Hepatocyte (in vitro differentiated cells): Measurements from ENCODE around the gene MLXIP. TPM values are rescaled to one million over a fixed set of nuclear protein-coding genes. Genes with fewer than 3 reads are reported as not detected.

Experiments used
- DNase-seq: peaks from one replicate; pipeline ENCODE4 v3.0.0-alpha.2; 2016; ENCODE audit warnings: low spot score
- H2AFZ ChIP-seq: fragments of 200-600 bp; sonication (generic); 2 replicates; pipeline ENCODE4 v1.6.0; 2016; ENCODE audit warnings: antibody characterized with exemption, mild to moderate bottlenecking
- H3K27ac ChIP-seq: fragments of 200-600 bp; sonication (generic); 2 replicates; pipeline ENCODE4 v1.5.1; 2016; ENCODE audit warnings: mild to moderate bottlenecking
- H3K27me3 ChIP-seq: fragments of 200-600 bp; sonication (generic); 2 replicates; pipeline ENCODE4 v1.6.1; 2016
- H3K36me3 ChIP-seq: fragments of 200-600 bp; sonication (generic); replicated peaks from 2 replicates; pipeline ENCODE4 v1.5.1; 2016; ENCODE audit warnings: low read depth; ENCODE audit not compliant: insufficient read depth
- H3K4me1 ChIP-seq: fragments of 200-600 bp; sonication (generic); 2 replicates; pipeline ENCODE4 v1.5.1; 2016; ENCODE audit warnings: mild to moderate bottlenecking, moderate library complexity; ENCODE audit not compliant: insufficient read depth
- H3K4me2 ChIP-seq: fragments of 200-600 bp; sonication (generic); 2 replicates; pipeline ENCODE4 v1.6.0; 2016
- H3K4me3 ChIP-seq: fragments of 200-600 bp; sonication (generic); 2 replicates; pipeline ENCODE4 v1.5.1; 2016; ENCODE audit warnings: mild to moderate bottlenecking
- H3K79me2 ChIP-seq: fragments of 200-600 bp; sonication (generic); 2 replicates; pipeline ENCODE4 v1.6.0; 2017; ENCODE audit warnings: mild to moderate bottlenecking
- H3K9me2 ChIP-seq: fragments of 200-600 bp; sonication (generic); replicated peaks from 2 replicates; pipeline ENCODE4 v1.6.0; 2017; ENCODE audit warnings: mild to moderate bottlenecking; ENCODE audit not compliant: insufficient read depth
- H3K9me3 ChIP-seq: fragments of 200-600 bp; sonication (generic); 2 replicates; pipeline ENCODE4 v1.5.1; 2016; ENCODE audit warnings: low read depth, mild to moderate bottlenecking
- H4K20me1 ChIP-seq: fragments of 200-600 bp; sonication (generic); 2 replicates; pipeline ENCODE4 v1.6.0; 2016; ENCODE audit warnings: mild to moderate bottlenecking; ENCODE audit not compliant: insufficient read depth, poor library complexity, severe bottlenecking
- EZH2 ChIP-seq: fragments of 200-600 bp; sonication (generic); IDR thresholded peaks from 2 replicates; pipeline ENCODE4 v1.6.1; 2016; ENCODE audit warnings: antibody characterized with exemption, mild to moderate bottlenecking, borderline replicate concordance
- EZH2phosphoT487 ChIP-seq: fragments of 200-600 bp; sonication (generic); IDR thresholded peaks from one replicate; pipeline ENCODE4 v1.6.1; 2018; ENCODE audit warnings: antibody characterized with exemption, mild to moderate bottlenecking, low read depth, moderate library complexity; ENCODE audit not compliant: unreplicated experiment, severe bottlenecking
- WGBS: methylation state at CpG from one replicate; pipeline ENCODE4 v1.1.6; 2016; ENCODE audit warnings: low lambda C conversion rate; ENCODE audit errors: missing lambda C conversion rate; 5-methylcytosine and 5-hydroxymethylcytosine counted together
- polyA plus RNA-seq: library from polyadenylated mRNA; unstranded; fragments of >200 nt; fragmentation: Nextera tagmentation; extraction: Ambion mirVana; gene quantifications from 2 replicates; pipeline ENCODE4 v1.2.1, GENCODE V29; 2016
- total RNA-seq: library from RNA; depleted of rRNA; stranded (reverse); fragments of >200 nt; gene quantifications from 2 replicates; pipeline ENCODE4 v1.2.3, GENCODE V29; 2014
- TF ChIP-seq, protein P1 (sequence below): fragments of 200-600 bp; sonication (generic); IDR thresholded peaks from 2 replicates; pipeline ENCODE4 v1.5.1; 2016; ENCODE audit warnings: antibody characterized with exemption, mild to moderate bottlenecking; ENCODE audit not compliant: poor library complexity

MLXIP gene
- total and polyA plus RNA-seq, 2 experiments from 2014 or later, result 11.5 to 33.1 TPM

DNA sequence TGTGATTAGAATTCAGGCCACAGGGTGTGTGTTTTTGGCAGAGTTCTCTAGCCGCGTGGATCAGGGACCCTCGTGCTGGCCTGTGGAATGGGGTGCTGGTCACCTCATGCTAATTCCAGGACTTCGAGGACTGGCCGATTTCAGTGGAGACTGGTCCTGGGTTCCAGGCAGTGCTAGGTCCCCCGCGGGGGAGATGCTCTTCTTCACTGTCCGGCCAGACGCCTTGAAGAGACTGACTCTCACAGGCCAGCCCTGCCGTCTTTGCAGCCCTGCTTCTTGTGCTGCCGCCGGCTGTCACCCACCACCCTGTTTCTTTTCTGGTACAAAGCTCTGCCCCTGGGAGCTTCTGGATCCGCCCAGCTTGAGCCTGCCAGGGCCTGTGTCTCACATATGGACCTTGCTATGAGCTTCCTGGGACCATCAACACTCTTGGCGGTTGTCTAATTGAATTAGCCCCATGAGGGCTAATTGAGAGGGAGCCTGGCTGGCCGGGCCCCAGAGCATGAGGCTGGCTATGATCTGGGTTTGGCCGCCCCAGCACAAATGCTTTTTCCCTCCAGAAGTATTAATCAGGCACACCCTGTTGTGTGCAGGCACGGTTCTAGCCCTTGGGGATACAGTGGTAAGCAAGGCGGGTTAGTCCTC lies 8.2 kb downstream of the MLXIP start:
- no peaks in the 10 kb centered on the region for H3K27me3 ChIP-seq
- no peaks in the 10 kb centered on the region for H3K9me3 ChIP-seq
- no peak overlapping the region for H3K4me3 ChIP-seq
- no peak for DNase-seq
- peaks cover 97% of the 10 kb centered on the region for H3K79me2 ChIP-seq
- H3K9me2 ChIP-seq, result no peaks in the 10 kb centered on the region
- 90% methylated on average over 18 of the region's 18 CpGs for WGBS
- no peaks in the 10 kb centered on the region for H3K36me3 ChIP-seq
- H3K27ac ChIP-seq, result no peak overlapping the region
- peaks cover 18% of the 10 kb centered on the region for H4K20me1 ChIP-seq
- peaks cover 22% of the 10 kb centered on the region for H3K4me1 ChIP-seq
- TF ChIP-seq, protein P1, sequence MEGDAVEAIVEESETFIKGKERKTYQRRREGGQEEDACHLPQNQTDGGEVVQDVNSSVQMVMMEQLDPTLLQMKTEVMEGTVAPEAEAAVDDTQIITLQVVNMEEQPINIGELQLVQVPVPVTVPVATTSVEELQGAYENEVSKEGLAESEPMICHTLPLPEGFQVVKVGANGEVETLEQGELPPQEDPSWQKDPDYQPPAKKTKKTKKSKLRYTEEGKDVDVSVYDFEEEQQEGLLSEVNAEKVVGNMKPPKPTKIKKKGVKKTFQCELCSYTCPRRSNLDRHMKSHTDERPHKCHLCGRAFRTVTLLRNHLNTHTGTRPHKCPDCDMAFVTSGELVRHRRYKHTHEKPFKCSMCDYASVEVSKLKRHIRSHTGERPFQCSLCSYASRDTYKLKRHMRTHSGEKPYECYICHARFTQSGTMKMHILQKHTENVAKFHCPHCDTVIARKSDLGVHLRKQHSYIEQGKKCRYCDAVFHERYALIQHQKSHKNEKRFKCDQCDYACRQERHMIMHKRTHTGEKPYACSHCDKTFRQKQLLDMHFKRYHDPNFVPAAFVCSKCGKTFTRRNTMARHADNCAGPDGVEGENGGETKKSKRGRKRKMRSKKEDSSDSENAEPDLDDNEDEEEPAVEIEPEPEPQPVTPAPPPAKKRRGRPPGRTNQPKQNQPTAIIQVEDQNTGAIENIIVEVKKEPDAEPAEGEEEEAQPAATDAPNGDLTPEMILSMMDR, result no peak
- no peak for TF ChIP-seq EZH2
- TF ChIP-seq EZH2phosphoT487, result no peak
- no peak overlapping the region for H2AFZ ChIP-seq
- H3K4me2 ChIP-seq, result no peak overlapping the region

DNA sequence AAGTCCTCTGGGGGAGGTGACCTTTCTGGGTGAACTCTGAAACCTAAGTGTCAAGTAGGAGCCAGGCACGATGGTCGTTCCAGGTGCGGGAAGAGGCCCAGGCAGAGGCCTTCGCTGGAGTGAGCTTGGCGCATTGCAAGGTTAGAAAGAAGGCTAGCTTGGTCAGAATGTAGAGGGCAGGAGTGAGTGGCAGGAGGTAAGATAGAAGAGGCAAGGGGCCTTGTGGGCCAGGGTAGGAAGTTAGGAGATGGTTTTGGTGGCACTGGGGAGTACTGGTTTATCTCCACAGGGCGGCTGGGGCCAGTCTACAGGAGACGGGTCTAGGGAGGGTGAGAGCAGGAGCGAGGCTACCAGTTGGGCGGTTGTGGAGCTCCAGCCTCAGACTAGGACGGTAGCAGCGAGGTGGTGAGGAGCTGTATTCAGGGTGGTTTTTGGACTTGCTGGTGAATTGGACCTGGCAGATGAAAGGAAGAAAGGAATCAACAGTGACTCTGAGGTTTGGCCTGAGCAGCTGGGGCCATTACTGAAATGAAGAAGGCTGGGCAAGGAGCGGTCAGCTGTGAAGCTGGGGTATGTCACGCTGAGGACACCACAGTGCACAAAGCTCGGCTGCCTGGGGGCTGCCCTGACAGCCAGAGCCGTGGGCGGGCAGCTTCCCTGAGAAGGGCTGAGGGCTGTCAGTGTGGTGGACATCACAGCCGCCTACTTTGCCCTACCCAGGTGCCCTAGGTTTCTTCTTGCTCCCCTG lies 9.0 kb downstream of the MLXIP start:
- Histone ChIP-seq H3K9me2 (no peaks in the 10 kb centered on the region), H4K20me1 (peaks cover 13% of the 10 kb centered on the region), H3K27me3 (no peaks in the 10 kb centered on the region), H3K9me3 (no peaks in the 10 kb centered on the region), H3K4me3 (no peak overlapping the region), H3K4me2 (no peak overlapping the region), H3K79me2 (peaks cover 97% of the 10 kb centered on the region), H3K36me3 (no peaks in the 10 kb centered on the region), H3K4me1 (peaks cover 14% of the 10 kb centered on the region), H2AFZ (no peak overlapping the region), H3K27ac (no peak overlapping the region)
- WGBS, result 88% methylated on average over 17 of the region's 17 CpGs
- TF ChIP-seq EZH2phosphoT487, result no peak
- TF ChIP-seq EZH2, result no peak
- TF ChIP-seq, protein P1, result no peak
- DNase-seq, result no peak

DNA sequence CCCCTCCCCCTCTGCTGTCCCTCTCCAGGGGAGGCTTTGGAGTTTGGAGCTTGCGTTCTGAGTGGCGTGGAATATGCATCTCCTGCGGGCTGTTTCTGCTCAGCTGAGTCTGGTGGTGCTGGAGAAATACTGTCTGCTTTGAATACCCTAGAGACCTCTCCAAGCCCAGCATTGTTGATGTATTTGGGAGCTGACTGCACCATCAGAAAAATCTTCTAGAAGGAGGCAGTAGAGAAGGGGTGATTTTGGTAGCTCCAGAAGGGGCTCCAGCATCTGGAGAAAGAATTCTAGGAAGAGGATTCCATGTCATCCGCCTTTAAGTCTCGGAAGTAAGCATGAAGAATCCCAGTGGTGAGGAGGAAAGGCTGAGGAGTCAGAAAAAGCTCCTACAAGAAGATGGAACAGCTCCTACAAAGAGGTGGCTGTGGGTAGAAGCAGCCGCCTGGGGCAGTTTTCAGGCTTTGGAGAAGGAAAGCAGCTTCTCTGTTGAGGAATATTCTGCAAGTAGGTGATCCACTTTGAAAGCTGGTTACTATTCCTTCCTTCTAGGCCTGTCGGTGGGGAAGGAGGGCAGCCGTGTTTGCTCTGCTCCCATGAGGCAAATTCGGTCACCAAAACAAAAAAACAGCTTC lies 9.7 kb downstream of the MLXIP start:
- Histone ChIP-seq H3K36me3 (no peaks in the 10 kb centered on the region), H3K4me1 (peaks cover 8% of the 10 kb centered on the region)

More for the DNA sequence above, 9.7 kb downstream of the MLXIP start:
- Histone ChIP-seq H3K9me3 (no peaks in the 10 kb centered on the region), H3K9me2 (no peaks in the 10 kb centered on the region), H3K27ac (no peak overlapping the region), H3K4me2 (no peak overlapping the region), H3K79me2 (peaks cover 97% of the 10 kb centered on the region), H2AFZ (no peak overlapping the region), H4K20me1 (peaks cover 8% of the 10 kb centered on the region), H3K4me3 (no peak overlapping the region), H3K27me3 (no peaks in the 10 kb centered on the region)
- TF ChIP-seq, protein P1, result no peak
- TF ChIP-seq EZH2phosphoT487, result no peak
- TF ChIP-seq EZH2, result no peak
- 80% methylated on average over 9 of the region's 9 CpGs for WGBS
- DNase-seq, result no peak
